IPS DF 4.7 (cell line): Measurements from ENCODE around the gene P4HTM.

Experiments used
- DNase-seq: peaks from one replicate; pipeline ENCODE4 v3.0.0-alpha.2; 2013; ENCODE audit warnings: low spot score; ENCODE audit errors: extremely low read depth

The P4HTM gene, protein sequence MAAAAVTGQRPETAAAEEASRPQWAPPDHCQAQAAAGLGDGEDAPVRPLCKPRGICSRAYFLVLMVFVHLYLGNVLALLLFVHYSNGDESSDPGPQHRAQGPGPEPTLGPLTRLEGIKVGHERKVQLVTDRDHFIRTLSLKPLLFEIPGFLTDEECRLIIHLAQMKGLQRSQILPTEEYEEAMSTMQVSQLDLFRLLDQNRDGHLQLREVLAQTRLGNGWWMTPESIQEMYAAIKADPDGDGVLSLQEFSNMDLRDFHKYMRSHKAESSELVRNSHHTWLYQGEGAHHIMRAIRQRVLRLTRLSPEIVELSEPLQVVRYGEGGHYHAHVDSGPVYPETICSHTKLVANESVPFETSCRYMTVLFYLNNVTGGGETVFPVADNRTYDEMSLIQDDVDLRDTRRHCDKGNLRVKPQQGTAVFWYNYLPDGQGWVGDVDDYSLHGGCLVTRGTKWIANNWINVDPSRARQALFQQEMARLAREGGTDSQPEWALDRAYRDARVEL

GRCh38 chr3:48989796-48990635, at the start of gene P4HTM:
TSS of gene P4HTM (plus strand) at chr3:48990241. CDS start at chr3:48990257, 16 bp downstream.
- no peak for DNase-seq

DNA sequence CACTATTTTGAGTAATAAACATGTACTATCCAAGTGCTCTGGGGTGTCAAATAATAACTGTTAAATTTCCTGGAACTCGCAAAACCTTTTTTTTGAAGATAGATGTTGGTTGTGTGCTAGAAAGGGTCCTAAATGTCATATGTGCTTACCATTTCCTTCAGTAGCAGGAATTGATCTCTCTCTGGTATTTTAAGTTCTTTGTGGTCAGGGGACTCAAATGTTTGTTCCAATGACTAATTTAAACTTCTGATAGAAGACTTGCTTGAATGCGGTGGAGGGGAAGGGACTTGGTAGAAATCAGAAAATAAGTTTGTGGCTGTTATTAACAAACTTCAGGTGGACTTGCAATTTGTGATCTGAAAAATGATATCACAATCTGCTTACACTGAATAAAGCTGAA, 44.6 kb upstream of the P4HTM start:
- no peak for DNase-seq

GRCh38 chr3:48945891-48946549, 44.0 kb upstream of the P4HTM start:
- no peak for DNase-seq

- no peak for DNase-seq
Observed at GRCh38 chr3:48949376-48949717, 40.7 kb upstream of the P4HTM start.

DNA sequence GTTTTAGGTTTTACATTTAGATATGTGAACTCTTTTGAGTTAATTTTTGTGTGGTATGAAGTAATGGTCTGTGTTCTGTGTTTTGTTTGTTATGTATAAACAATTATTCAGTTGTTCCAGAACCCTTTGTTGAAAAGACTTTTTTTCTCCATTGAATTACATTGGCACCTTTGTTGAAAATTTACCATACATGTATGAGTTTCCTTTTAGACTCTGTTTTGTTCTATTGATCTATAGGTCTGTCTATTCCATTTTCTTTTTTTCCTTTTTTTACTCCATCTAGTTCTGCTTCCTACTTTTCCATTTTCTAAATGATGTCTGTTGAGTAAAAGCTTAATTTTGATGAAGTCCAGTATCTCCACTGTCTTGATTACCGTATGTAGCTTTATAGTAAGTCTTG, 40.0 kb upstream of the P4HTM start:
- no peak for DNase-seq

- DNase-seq, result no peak
Observed at GRCh38 chr3:48951764-48952163, 38.3 kb upstream of the P4HTM start.

DNA sequence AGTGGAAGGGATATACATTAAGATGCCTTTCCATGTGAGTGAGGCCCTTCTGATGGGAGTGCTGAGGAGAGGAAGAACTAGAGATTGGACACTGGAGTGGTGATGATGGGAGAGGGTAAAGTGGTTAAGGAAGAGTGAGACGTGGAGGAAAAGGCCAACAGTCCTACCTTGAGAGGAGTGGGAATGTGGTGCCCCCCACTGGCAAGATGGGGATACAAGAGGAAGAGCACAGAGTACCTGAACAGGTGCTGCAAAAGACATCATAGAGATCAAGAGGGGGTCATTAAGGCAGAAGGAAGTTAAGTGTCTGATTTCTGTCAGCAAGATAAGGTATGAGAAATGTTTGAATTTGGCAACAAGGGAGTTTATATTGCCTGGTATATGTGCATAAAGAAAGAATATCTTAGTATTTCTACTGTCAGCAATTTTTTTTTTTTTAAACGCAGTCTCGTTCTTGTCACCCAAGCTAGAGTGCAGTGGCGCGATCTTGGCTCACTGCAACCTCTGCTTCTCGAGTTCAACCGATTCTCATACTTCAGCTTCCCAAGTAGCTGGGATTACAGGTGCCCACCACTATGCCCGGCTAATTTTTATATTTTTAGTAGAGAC, 37.4 kb upstream of the P4HTM start:
- DNase-seq, result peak; percentile 41

- DNase-seq, result no peak
Observed at GRCh38 chr3:48957006-48957705, 32.9 kb upstream of the P4HTM start.

- DNase-seq, result no peak
Observed at GRCh38 chr3:48960841-48961413, 29.1 kb upstream of the P4HTM start.

GRCh38 chr3:48962340-48962739, 27.7 kb upstream of the P4HTM start:
- DNase-seq, result no peak

- no peak for DNase-seq
Observed at GRCh38 chr3:48962939-48963338, 27.1 kb upstream of the P4HTM start.

DNA sequence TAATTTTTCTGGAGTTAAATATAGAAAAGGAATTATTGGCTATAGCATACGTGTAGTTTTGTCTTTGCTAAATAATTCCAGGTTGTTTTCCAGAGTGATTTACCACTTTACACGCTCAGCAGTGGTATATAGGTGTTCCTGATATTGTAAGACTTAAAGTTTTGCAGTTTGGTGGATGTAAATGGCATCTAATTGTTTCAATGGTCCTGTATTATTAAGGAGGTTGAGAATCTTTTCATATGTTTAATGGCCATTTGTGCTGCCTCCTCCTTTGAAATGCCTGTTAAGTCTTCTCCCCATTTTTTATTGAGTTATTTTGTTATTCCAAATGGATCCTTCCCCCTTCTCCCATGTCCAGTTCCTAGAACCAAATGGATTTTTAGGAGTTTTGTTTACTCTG, 26.4 kb upstream of the P4HTM start:
- DNase-seq, result no peak

GRCh38 chr3:48966367-48966766, 23.7 kb upstream of the P4HTM start:
- no peak for DNase-seq

GRCh38 chr3:48966876-48967361, 23.1 kb upstream of the P4HTM start:
- DNase-seq, result no peak

DNA sequence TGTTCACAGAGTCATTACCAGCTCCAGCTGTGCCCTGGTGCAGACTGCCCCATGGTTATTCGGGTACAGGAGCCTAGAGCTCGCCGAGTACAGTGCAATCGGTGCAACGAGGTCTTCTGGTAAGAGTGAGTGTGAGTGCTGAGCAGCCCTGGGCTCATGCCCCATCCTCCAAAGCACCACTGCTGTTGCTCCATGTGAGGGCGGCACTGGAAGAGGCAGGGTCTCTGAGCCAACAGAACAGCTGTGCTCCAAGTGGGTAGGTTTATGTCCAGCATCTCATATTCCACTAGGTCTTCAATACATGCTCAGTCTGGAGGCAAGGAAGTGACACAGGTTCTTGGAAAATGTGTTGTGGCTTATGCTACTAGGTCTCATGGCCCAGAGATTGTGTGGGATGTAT, 19.5 kb upstream of the P4HTM start:
- no peak for DNase-seq

DNA sequence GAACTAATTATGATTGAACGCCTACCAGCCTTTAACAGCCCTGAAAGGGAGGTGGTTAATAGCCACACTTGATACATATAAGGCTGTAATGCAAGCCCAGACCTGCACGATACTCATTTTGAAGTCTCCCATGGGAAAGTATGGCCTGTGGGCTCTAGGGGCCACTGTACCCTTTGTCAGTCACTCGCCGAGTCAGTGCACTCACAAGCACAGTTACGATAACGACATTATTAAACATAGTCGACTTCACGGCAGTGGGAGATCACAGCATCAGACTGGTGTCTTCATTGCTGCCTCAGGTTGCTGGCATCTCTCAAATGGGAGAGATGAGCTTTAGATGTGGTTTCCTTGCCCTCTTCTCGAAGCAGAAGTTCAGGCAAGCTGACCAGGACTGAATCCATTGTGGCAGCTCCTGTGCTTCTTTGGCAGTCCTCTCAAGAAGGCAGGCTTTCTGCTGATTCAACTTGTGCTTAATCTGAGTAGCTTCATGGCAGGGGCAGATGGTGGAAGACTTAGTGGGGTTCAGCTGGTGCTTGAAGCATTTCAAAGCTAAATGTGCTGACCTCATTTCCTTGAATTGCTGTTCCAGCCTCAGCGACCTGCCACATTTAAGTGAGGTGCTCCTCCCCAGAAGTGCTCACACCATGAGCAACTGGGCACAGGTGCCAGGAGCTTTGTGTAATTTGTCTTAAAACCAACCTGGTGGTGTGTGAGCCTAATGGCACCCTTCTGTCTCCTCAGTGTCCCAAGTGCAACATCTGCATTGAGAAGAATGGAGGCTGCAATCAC, 15.8 kb upstream of the P4HTM start:
- DNase-seq, result no peak

GRCh38 chr3:48979451-48979850, 10.6 kb upstream of the P4HTM start:
- DNase-seq, result no peak

GRCh38 chr3:48980295-48980694, 9.7 kb upstream of the P4HTM start:
- no peak for DNase-seq

GRCh38 chr3:48982016-48982415, 8.0 kb upstream of the P4HTM start:
- no peak for DNase-seq

- no peak for DNase-seq
Observed at GRCh38 chr3:48982686-48983085, 7.4 kb upstream of the P4HTM start.
